Spleen (tissue), 11 donors: ENCODE measurements around the gene LNX1. TPM values are rescaled to one million over a fixed set of nuclear protein-coding genes. Genes with fewer than 3 reads are reported as not detected.

ENCODE experiments used
- DNase-seq: peaks from one replicate; pipeline ENCODE4 v3.0.0-alpha.2; 2020
- H3K27ac ChIP-seq, 8 donors: fragments of 200-600 bp; sonication (generic) in 7 of 8; 1 replicate in 4 of 8; 2 replicates in 4 of 8; pipeline versions ENCODE4 v1.5.0 to v1.8.0; 2016 to 2021; ENCODE audit warnings: inconsistent platforms in 4 of 8, mild to moderate bottlenecking in 4 of 8, moderate library complexity in 1 of 8
- H3K27me3 ChIP-seq, 7 donors: fragments of 200-600 bp; sonication (generic) in 6 of 7; replicated peaks in 1 of 7; 1 replicate in 4 of 7; 2 replicates in 3 of 7; pipeline versions ENCODE4 v1.5.0 to v1.8.0; 2016 to 2021; ENCODE audit warnings: inconsistent platforms in 3 of 7, mild to moderate bottlenecking in 1 of 7
- H3K36me3 ChIP-seq, 6 donors: fragments of 200-600 bp; sonication (generic) in 5 of 6; 1 replicate in 4 of 6; 2 replicates in 2 of 6; pipeline versions ENCODE4 v1.5.0 to v1.8.0; 2016 to 2021; ENCODE audit warnings: inconsistent platforms in 2 of 6
- H3K4me1 ChIP-seq, 6 donors: fragments of 200-600 bp; sonication (generic) in 5 of 6; 1 replicate in 3 of 6; 2 replicates in 3 of 6; pipeline versions ENCODE4 v1.5.0 to v1.8.0; 2016 to 2021; ENCODE audit warnings: inconsistent platforms in 3 of 6
- H3K4me3 ChIP-seq, 8 donors: fragments of 200-600 bp; sonication (generic) in 7 of 8; 1 replicate in 4 of 8; 2 replicates in 4 of 8; pipeline versions ENCODE4 v1.5.0 to v1.8.0; 2016 to 2021; ENCODE audit warnings: inconsistent platforms in 4 of 8, mild to moderate bottlenecking in 4 of 8, moderate library complexity in 2 of 8
- H3K9me3 ChIP-seq, 8 donors: fragments of 200-600 bp; sonication (generic) in 7 of 8; 1 replicate in 4 of 8; 2 replicates in 4 of 8; pipeline versions ENCODE4 v1.5.0 to v1.8.0; 2016 to 2021; ENCODE audit warnings: inconsistent platforms in 4 of 8
- POLR2A ChIP-seq, 3 donors: fragments of 450-650 bp; IDR thresholded peaks; one replicate each; pipeline ENCODE4 v1.5.1; 2017; ENCODE audit warnings: antibody characterized with exemption in 3 of 3, mild to moderate bottlenecking in 1 of 3
- POLR2AphosphoS5 ChIP-seq, 3 donors: sonication (generic); formaldehyde crosslinking; IDR thresholded peaks; one replicate each; pipeline ENCODE4 v1.5.1; 2017; ENCODE audit warnings: antibody characterized with exemption in 3 of 3
- WGBS, 5 donors: extraction: QIAGEN DNeasy Blood & Tissue Kit in 3 of 5; methylation state at CpG; one replicate each; pipeline versions ENCODE4 v1.1.5 to v1.1.7; 2013 to 2018; 5-methylcytosine and 5-hydroxymethylcytosine counted together
- intact Hi-C: fragments of 100-400 bp; cut with DNase I; formaldehyde crosslinking; loops from one replicate; pipeline ENCODE4 v1.15.0; 2023; ENCODE audit warnings: low total_unique reads
- polyA plus RNA-seq, 3 donors: library from polyadenylated mRNA; stranded (reverse); fragments of 200-250 nt; gene quantifications; one replicate each; pipeline ENCODE4 v1.2.1, GENCODE V29; 2013
- total RNA-seq, 7 donors: library from RNA; depleted of rRNA in 3 of 7; stranded (reverse); fragments of >200 nt in 3 of 7; fragmentation: NEBNext Ultra II Directional in 4 of 7; extraction: Animal tissue kit (Norgen Biotek cat#: 25700) in 4 of 7; gene quantifications; one replicate each; pipeline versions ENCODE4 v1.1.0 to v1.2.1, GENCODE V29; 2016 to 2021
- TF ChIP-seq, protein P1 (sequence below), 11 experiments: fragments of 200-600 bp in 7 of 11; fragments of 450-650 bp in 4 of 11; sonication (generic) in 4 of 11; IDR thresholded peaks in 8 of 11; conservative IDR thresholded peaks in 3 of 11; 1 replicate in 7 of 11; 2 replicates in 4 of 11; pipeline versions ENCODE4 v1.4.0 to v1.8.0; 2016 to 2021; ENCODE audit warnings: antibody characterized with exemption in 11 of 11, inconsistent platforms in 4 of 11, mild to moderate bottlenecking in 1 of 11
- donor health status: healthy with polysubstance abuse.
- donor health status: DM: no; HTN: no; CAD: no; lungs with moderate emphysema.
- donor health status: DM: no; HTN: no; CAD: no.
- donor health status: Bipolar disorder and iron deficiency.
- donor health status: healthy.
- donor health status: DM: no; HTN: no; CAD: no.
- donor health status: DM: yes; HTN: yes; CAD: no.

LNX1 gene
- total and polyA plus RNA-seq, 10 donors, result 0.08 to 0.20 (median 0.13) TPM; not detected in 5

DNA sequence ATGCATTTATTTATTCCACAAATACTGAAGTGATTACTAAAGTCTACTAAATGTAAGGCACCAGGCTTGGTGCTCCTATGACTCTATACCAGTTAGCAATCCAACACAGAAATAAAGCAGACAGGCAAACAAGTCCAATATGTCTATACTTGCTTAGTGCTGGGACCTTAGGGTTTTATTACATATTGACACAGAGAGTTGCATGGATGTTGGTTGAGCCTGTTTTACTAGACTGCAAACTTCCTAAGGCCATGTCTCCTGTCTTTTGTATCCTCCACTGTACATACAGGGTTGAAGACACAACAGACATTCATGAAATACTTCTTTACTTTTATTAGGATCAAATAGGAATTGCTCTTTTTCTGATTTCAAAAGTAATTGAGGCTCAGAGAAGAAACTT lies 69.0 kb downstream of the LNX1 start:
- no peak for DNase-seq
- H3K36me3 ChIP-seq, result no peaks in the 10 kb centered on the region
- no peak overlapping the region for H3K4me3 ChIP-seq
- H3K27ac ChIP-seq, result no peak overlapping the region
- no peaks in the 10 kb centered on the region for H3K27me3 ChIP-seq
- no peaks in the 10 kb centered on the region for H3K4me1 ChIP-seq
- intact Hi-C loops, result no loop called here
- TF ChIP-seq, protein P1, sequence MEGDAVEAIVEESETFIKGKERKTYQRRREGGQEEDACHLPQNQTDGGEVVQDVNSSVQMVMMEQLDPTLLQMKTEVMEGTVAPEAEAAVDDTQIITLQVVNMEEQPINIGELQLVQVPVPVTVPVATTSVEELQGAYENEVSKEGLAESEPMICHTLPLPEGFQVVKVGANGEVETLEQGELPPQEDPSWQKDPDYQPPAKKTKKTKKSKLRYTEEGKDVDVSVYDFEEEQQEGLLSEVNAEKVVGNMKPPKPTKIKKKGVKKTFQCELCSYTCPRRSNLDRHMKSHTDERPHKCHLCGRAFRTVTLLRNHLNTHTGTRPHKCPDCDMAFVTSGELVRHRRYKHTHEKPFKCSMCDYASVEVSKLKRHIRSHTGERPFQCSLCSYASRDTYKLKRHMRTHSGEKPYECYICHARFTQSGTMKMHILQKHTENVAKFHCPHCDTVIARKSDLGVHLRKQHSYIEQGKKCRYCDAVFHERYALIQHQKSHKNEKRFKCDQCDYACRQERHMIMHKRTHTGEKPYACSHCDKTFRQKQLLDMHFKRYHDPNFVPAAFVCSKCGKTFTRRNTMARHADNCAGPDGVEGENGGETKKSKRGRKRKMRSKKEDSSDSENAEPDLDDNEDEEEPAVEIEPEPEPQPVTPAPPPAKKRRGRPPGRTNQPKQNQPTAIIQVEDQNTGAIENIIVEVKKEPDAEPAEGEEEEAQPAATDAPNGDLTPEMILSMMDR (IDR thresholded peaks at IDR 0.05 in 8 of 11, conservative IDR thresholded peaks at IDR 0.05 in 3 of 11), result no peak
- TF ChIP-seq POLR2A (IDR thresholded peaks at IDR 0.05), result no peak
- no peak for TF ChIP-seq POLR2AphosphoS5 (IDR thresholded peaks at IDR 0.05)
- no peaks in the 10 kb centered on the region for H3K9me3 ChIP-seq

DNA sequence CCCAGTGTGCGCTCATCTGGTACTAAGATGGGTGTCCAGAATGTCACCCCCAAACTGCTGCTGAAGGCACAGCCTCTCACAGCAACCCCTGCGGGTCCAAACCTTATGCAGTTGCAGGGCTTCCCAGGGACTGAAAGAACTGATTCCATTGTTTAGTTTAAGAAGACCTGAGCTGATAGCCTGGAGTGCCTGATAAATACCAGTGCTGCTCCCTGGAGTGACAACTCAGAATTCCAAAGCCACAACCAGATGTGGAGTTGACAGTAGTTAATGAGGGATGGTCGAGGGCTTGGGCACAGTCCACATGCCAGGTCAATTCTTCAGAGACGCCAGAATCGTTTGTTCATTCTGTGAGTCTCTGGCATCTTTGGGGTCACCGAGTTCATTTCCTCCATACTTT lies 71.2 kb downstream of the LNX1 start:
- Histone ChIP-seq H3K27me3 (no peaks in the 10 kb centered on the region), H3K9me3 (no peaks in the 10 kb centered on the region), H3K4me3 (no peak overlapping the region), H3K4me1 (no peaks in the 10 kb centered on the region), H3K36me3 (no peaks in the 10 kb centered on the region), H3K27ac (no peak overlapping the region)
- no peak for DNase-seq
- TF ChIP-seq POLR2A (IDR thresholded peaks at IDR 0.05), result no peak
- WGBS, 5 donors, result 55 to 77% (median 68%) methylated on average over 6 of the region's 6 CpGs
- intact Hi-C loops, result no loop called here

DNA sequence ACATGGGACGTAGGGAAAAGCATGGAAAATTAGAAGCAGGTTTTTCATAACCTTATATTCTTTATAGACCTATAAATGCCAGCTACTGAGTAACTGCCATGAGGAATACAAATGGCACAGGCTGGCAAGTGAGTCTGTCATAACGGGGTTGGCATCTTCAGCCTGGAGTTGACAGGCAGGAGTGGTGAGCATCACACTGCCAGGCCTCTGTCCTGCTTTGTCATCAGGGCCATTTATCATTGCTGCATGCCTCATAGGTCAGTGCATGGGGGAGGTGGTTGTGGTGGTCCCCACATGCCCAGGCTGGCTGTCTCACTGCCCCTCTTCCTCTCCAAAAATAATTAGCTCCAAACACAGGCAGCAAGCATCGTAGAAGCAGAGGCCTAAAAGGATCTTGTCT lies 72.5 kb downstream of the LNX1 start:
- H3K4me1 ChIP-seq, result no peaks in the 10 kb centered on the region
- intact Hi-C loops, result no loop called here
- no peaks in the 10 kb centered on the region for H3K27me3 ChIP-seq
- H3K36me3 ChIP-seq, result no peaks in the 10 kb centered on the region
- H3K27ac ChIP-seq, result no peak overlapping the region
- no peak for TF ChIP-seq POLR2AphosphoS5 (IDR thresholded peaks at IDR 0.05)
- no peaks in the 10 kb centered on the region for H3K9me3 ChIP-seq
- WGBS, 5 donors, result 74 to 87% (median 83%) methylated on average over 3 of the region's 3 CpGs
- no peak for DNase-seq
- no peak overlapping the region for H3K4me3 ChIP-seq

DNA sequence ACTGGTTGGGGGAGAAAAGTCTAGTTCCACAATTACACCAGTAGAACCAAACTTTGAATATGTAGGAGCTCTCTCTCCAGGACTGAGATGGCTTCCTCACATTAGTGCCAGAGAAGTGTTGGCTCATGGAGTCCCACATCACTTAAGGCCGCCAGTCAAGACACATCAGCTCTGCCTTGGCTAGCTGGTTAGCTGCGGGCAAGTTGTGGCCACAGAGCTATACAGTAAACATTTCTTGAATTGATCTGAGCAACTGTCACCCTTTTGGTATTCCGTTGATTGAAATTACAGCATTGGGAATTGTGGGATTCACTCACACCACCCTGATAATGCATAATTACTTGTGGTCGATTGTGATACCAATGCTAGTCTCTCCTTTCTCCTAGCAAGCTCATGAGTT lies 76.2 kb downstream of the LNX1 start:
- Histone ChIP-seq H3K4me3 (no peak overlapping the region), H3K27ac (no peak overlapping the region), H3K4me1 (no peaks in the 10 kb centered on the region), H3K9me3 (no peaks in the 10 kb centered on the region), H3K27me3 (no peaks in the 10 kb centered on the region), H3K36me3 (no peaks in the 10 kb centered on the region)
- TF ChIP-seq POLR2AphosphoS5 (IDR thresholded peaks at IDR 0.05) (no peak), POLR2A (IDR thresholded peaks at IDR 0.05) (no peak)
- TF ChIP-seq, protein P1 (IDR thresholded peaks at IDR 0.05 in 8 of 11, conservative IDR thresholded peaks at IDR 0.05 in 3 of 11), result no peak
- 78 to 96% (median 90%) methylated on average over 4 of the region's 4 CpGs for WGBS, 5 donors
- intact Hi-C loops, result no loop called here
- no peak for DNase-seq

DNA sequence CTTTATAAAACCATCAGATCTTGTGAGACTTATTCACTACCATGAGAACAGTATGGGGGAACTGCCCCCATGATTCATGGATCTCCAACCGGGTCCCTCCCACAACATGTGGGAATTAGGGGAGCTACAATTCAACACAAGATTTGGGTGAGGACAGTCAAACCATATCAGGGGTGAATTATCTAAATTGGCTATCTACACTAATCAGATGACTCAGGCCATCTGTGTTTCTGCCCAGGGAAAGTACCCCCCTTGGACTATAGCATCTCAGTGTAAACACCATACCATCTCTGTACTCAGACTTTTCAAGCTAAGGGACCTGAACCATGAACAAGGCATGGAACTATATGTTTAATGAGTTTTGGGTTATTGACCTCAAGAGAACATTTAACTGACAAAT lies 76.8 kb downstream of the LNX1 start:
- no peaks in the 10 kb centered on the region for H3K9me3 ChIP-seq
- intact Hi-C loops, result no loop called here
- no peaks in the 10 kb centered on the region for H3K4me1 ChIP-seq
- H3K27ac ChIP-seq, result no peak overlapping the region
- 0% methylated on average over 1 of the region's 1 CpG for WGBS, 5 donors
- H3K36me3 ChIP-seq, result no peaks in the 10 kb centered on the region
- H3K27me3 ChIP-seq, result no peaks in the 10 kb centered on the region
- no peak for DNase-seq
- H3K4me3 ChIP-seq, result no peak overlapping the region
- TF ChIP-seq POLR2AphosphoS5 (IDR thresholded peaks at IDR 0.05) (no peak), POLR2A (IDR thresholded peaks at IDR 0.05) (no peak)
- TF ChIP-seq, protein P1 (IDR thresholded peaks at IDR 0.05 in 8 of 11, conservative IDR thresholded peaks at IDR 0.05 in 3 of 11), result no peak
